Measurements from ENCODE around the gene ENTREP1. TPM values are rescaled to one million over a fixed set of nuclear protein-coding genes. Genes with fewer than 3 reads are reported as not detected.

The ENTREP1 gene
- polyA plus RNA-seq, 2 donors: 5.7 to 6.4 TPM

- Histone ChIP-seq H3K9me3 (ENCODE audit: control insufficient read depth in 2 of 2, insufficient read depth in 1 of 2, low read depth in 1 of 2, low read length in 1 of 2) (peaks cover under 1 to 4% of the 10 kb centered on the region in 2 donors), H3K27ac (ENCODE audit: low read depth in 2 of 2, low read length in 1 of 2) (no peak overlapping the region), H3K36me3 (ENCODE audit: control insufficient read depth in 2 of 2, insufficient read depth in 2 of 2, low read length in 1 of 2) (no peaks in the 10 kb centered on the region), H3K4me3 (ENCODE audit: low read depth in 1 of 2, low read length in 2 of 2) (no peak overlapping the region), H3K4me1 (ENCODE audit: control insufficient read depth in 2 of 2, insufficient read depth in 2 of 2, low read length in 1 of 2) (no peaks in the 10 kb centered on the region), H3K27me3 (ENCODE audit: control insufficient read depth in 1 of 2, insufficient read depth in 2 of 2, low read length in 2 of 2) (no peaks in the 10 kb centered on the region)
Measured at GRCh38 chr9:69317894-69318293, 7.1 kb upstream of the ENTREP1 start.

- H3K4me1 ChIP-seq (ENCODE audit: control insufficient read depth in 2 of 2, insufficient read depth in 2 of 2, low read length in 1 of 2): no peaks in the 10 kb centered on the region
- H3K4me3 ChIP-seq (ENCODE audit: low read depth in 1 of 2, low read length in 2 of 2): no peak overlapping the region
- no peak overlapping the region for H3K27ac ChIP-seq (ENCODE audit: low read depth in 2 of 2, low read length in 1 of 2)
- H3K36me3 ChIP-seq (ENCODE audit: control insufficient read depth in 2 of 2, insufficient read depth in 2 of 2, low read length in 1 of 2): no peaks in the 10 kb centered on the region
- no peaks in the 10 kb centered on the region for H3K27me3 ChIP-seq (ENCODE audit: control insufficient read depth in 1 of 2, insufficient read depth in 2 of 2, low read length in 2 of 2)
- H3K9me3 ChIP-seq (ENCODE audit: control insufficient read depth in 2 of 2, insufficient read depth in 1 of 2, low read depth in 1 of 2, low read length in 1 of 2): no peaks in the 10 kb centered on the region
- whole genome bisulfite sequencing, 2 donors: 80 to 83% methylated on average over 6 of the region's 6 CpGs
Measured at GRCh38 chr9:69319324-69320025, 5.5 kb upstream of the ENTREP1 start.

- no peak overlapping the region for H3K4me3 ChIP-seq (ENCODE audit: low read depth in 1 of 2, low read length in 2 of 2)
- peaks cover 0 to 2% of the 10 kb centered on the region in 2 donors for H3K4me1 ChIP-seq (ENCODE audit: control insufficient read depth in 2 of 2, insufficient read depth in 2 of 2, low read length in 1 of 2)
- peaks cover 0 to 2% of the 10 kb centered on the region in 2 donors for H3K27me3 ChIP-seq (ENCODE audit: control insufficient read depth in 1 of 2, insufficient read depth in 2 of 2, low read length in 2 of 2)
- 30 to 53% methylated on average over 1 of the region's 1 CpG for WGBS, 2 donors
- no peaks in the 10 kb centered on the region for H3K36me3 ChIP-seq (ENCODE audit: control insufficient read depth in 2 of 2, insufficient read depth in 2 of 2, low read length in 1 of 2)
- no peaks in the 10 kb centered on the region for H3K9me3 ChIP-seq (ENCODE audit: control insufficient read depth in 2 of 2, insufficient read depth in 1 of 2, low read depth in 1 of 2, low read length in 1 of 2)
- no peak overlapping the region for H3K27ac ChIP-seq (ENCODE audit: low read depth in 2 of 2, low read length in 1 of 2)
Measured at GRCh38 chr9:69322256-69322655, 2.8 kb upstream of the ENTREP1 start.

GRCh38 chr9:69323861-69324260, 1.2 kb upstream of the ENTREP1 start:
- Histone ChIP-seq H3K4me3 (ENCODE audit: low read depth in 1 of 2, low read length in 2 of 2) (no peak overlapping the region), H3K27ac (ENCODE audit: low read depth in 2 of 2, low read length in 1 of 2) (no peak overlapping the region)
- 56 to 74% methylated on average over 2 of the region's 2 CpGs for WGBS, 2 donors

GRCh38 chr9:69325409-69326212, 596 bp downstream of the ENTREP1 start:
- peak overlapping the region; percentile 65 to 84 for H3K4me3 ChIP-seq (ENCODE audit: low read depth in 1 of 2, low read length in 2 of 2)
- H3K4me1 ChIP-seq (ENCODE audit: control insufficient read depth in 2 of 2, insufficient read depth in 2 of 2, low read length in 1 of 2): peaks cover 0 to 2% of the 10 kb centered on the region in 2 donors
- H3K27me3 ChIP-seq (ENCODE audit: control insufficient read depth in 1 of 2, insufficient read depth in 2 of 2, low read length in 2 of 2): peaks cover 0 to 2% of the 10 kb centered on the region in 2 donors
- 3 to 4% methylated on average over 47 to 64 of the region's 64 CpGs for WGBS, 2 donors
- peak overlapping the region; percentile 73 to 75 for H3K27ac ChIP-seq (ENCODE audit: low read depth in 2 of 2, low read length in 1 of 2)
- no peaks in the 10 kb centered on the region for H3K9me3 ChIP-seq (ENCODE audit: control insufficient read depth in 2 of 2, insufficient read depth in 1 of 2, low read depth in 1 of 2, low read length in 1 of 2)
- no peaks in the 10 kb centered on the region for H3K36me3 ChIP-seq (ENCODE audit: control insufficient read depth in 2 of 2, insufficient read depth in 2 of 2, low read length in 1 of 2)

More at GRCh38 chr9:69323861-69324260, 1.2 kb upstream of the ENTREP1 start:
- Histone ChIP-seq H3K36me3 (ENCODE audit: control insufficient read depth in 2 of 2, insufficient read depth in 2 of 2, low read length in 1 of 2) (no peaks in the 10 kb centered on the region), H3K27me3 (ENCODE audit: control insufficient read depth in 1 of 2, insufficient read depth in 2 of 2, low read length in 2 of 2) (peaks cover 0 to 2% of the 10 kb centered on the region in 2 donors), H3K4me1 (ENCODE audit: control insufficient read depth in 2 of 2, insufficient read depth in 2 of 2, low read length in 1 of 2) (peaks cover 0 to 2% of the 10 kb centered on the region in 2 donors), H3K9me3 (ENCODE audit: control insufficient read depth in 2 of 2, insufficient read depth in 1 of 2, low read depth in 1 of 2, low read length in 1 of 2) (no peaks in the 10 kb centered on the region)

GRCh38 chr9:69326261-69326660, 1.2 kb downstream of the ENTREP1 start:
- H3K27ac ChIP-seq (ENCODE audit: low read depth in 2 of 2, low read length in 1 of 2): no peak overlapping the region
- H3K4me1 ChIP-seq (ENCODE audit: control insufficient read depth in 2 of 2, insufficient read depth in 2 of 2, low read length in 1 of 2): peaks cover 0 to 2% of the 10 kb centered on the region in 2 donors
- H3K36me3 ChIP-seq (ENCODE audit: control insufficient read depth in 2 of 2, insufficient read depth in 2 of 2, low read length in 1 of 2): no peaks in the 10 kb centered on the region
- WGBS, 2 donors: 31 to 32% methylated on average over 7 of the region's 7 CpGs
- H3K4me3 ChIP-seq (ENCODE audit: low read depth in 1 of 2, low read length in 2 of 2): peak overlapping the region; percentile 59 to 84
- H3K9me3 ChIP-seq (ENCODE audit: control insufficient read depth in 2 of 2, insufficient read depth in 1 of 2, low read depth in 1 of 2, low read length in 1 of 2): no peaks in the 10 kb centered on the region
- H3K27me3 ChIP-seq (ENCODE audit: control insufficient read depth in 1 of 2, insufficient read depth in 2 of 2, low read length in 2 of 2): peaks cover 0 to 2% of the 10 kb centered on the region in 2 donors

GRCh38 chr9:69330580-69330979, 5.6 kb downstream of the ENTREP1 start:
- H3K4me1 ChIP-seq (ENCODE audit: control insufficient read depth in 2 of 2, insufficient read depth in 2 of 2, low read length in 1 of 2): peaks cover 0 to 2% of the 10 kb centered on the region in 2 donors

GRCh38 chr9:69331444-69331843, 6.4 kb downstream of the ENTREP1 start:
- WGBS, 2 donors: 47 to 84% methylated on average over 3 of the region's 3 CpGs
- no peak overlapping the region for H3K4me3 ChIP-seq (ENCODE audit: low read depth in 1 of 2, low read length in 2 of 2)
- no peaks in the 10 kb centered on the region for H3K27me3 ChIP-seq (ENCODE audit: control insufficient read depth in 1 of 2, insufficient read depth in 2 of 2, low read length in 2 of 2)
- no peaks in the 10 kb centered on the region for H3K9me3 ChIP-seq (ENCODE audit: control insufficient read depth in 2 of 2, insufficient read depth in 1 of 2, low read depth in 1 of 2, low read length in 1 of 2)
- H3K36me3 ChIP-seq (ENCODE audit: control insufficient read depth in 2 of 2, insufficient read depth in 2 of 2, low read length in 1 of 2): no peaks in the 10 kb centered on the region
- no peaks in the 10 kb centered on the region for H3K4me1 ChIP-seq (ENCODE audit: control insufficient read depth in 2 of 2, insufficient read depth in 2 of 2, low read length in 1 of 2)
- H3K27ac ChIP-seq (ENCODE audit: low read depth in 2 of 2, low read length in 1 of 2): peak overlapping the region; percentile 51 to 78

More at GRCh38 chr9:69330580-69330979, 5.6 kb downstream of the ENTREP1 start:
- H3K9me3 ChIP-seq (ENCODE audit: control insufficient read depth in 2 of 2, insufficient read depth in 1 of 2, low read depth in 1 of 2, low read length in 1 of 2): no peaks in the 10 kb centered on the region
- no peak overlapping the region for H3K4me3 ChIP-seq (ENCODE audit: low read depth in 1 of 2, low read length in 2 of 2)
- 82 to 83% methylated on average over 3 of the region's 3 CpGs for WGBS, 2 donors
- no peaks in the 10 kb centered on the region for H3K36me3 ChIP-seq (ENCODE audit: control insufficient read depth in 2 of 2, insufficient read depth in 2 of 2, low read length in 1 of 2)
- no peak overlapping the region for H3K27ac ChIP-seq (ENCODE audit: low read depth in 2 of 2, low read length in 1 of 2)
- H3K27me3 ChIP-seq (ENCODE audit: control insufficient read depth in 1 of 2, insufficient read depth in 2 of 2, low read length in 2 of 2): peaks cover 0 to 2% of the 10 kb centered on the region in 2 donors

GRCh38 chr9:69332067-69332685, 7.2 kb downstream of the ENTREP1 start:
- Histone ChIP-seq H3K9me3 (ENCODE audit: control insufficient read depth in 2 of 2, insufficient read depth in 1 of 2, low read depth in 1 of 2, low read length in 1 of 2) (no peaks in the 10 kb centered on the region), H3K27me3 (ENCODE audit: control insufficient read depth in 1 of 2, insufficient read depth in 2 of 2, low read length in 2 of 2) (no peaks in the 10 kb centered on the region), H3K4me3 (ENCODE audit: low read depth in 1 of 2, low read length in 2 of 2) (no peak overlapping the region), H3K27ac (ENCODE audit: low read depth in 2 of 2, low read length in 1 of 2) (peak overlapping the region in 1 of 2 donors; percentile 78), H3K4me1 (ENCODE audit: control insufficient read depth in 2 of 2, insufficient read depth in 2 of 2, low read length in 1 of 2) (no peaks in the 10 kb centered on the region), H3K36me3 (ENCODE audit: control insufficient read depth in 2 of 2, insufficient read depth in 2 of 2, low read length in 1 of 2) (no peaks in the 10 kb centered on the region)
- 63 to 76% methylated on average over 5 of the region's 5 CpGs for WGBS, 2 donors
